Upper lobe of left lung (tissue), 6 donors: Measurements from ENCODE around the gene RAB37. TPM values are rescaled to one million over a fixed set of nuclear protein-coding genes. Genes with fewer than 3 reads are reported as not detected.

Experiments used
- ATAC-seq, 2 donors: fragments of 200-7000 bp; cut with Tn5 transposase; one replicate each; pipeline ENCODE4 v1.9.1; 2022; ENCODE audit warnings: mild to moderate bottlenecking in 2 of 2, moderate library complexity in 2 of 2; ENCODE audit not compliant: low FRiP score in 2 of 2
- DNase-seq, 2 donors: peaks; one replicate each; pipeline ENCODE4 v3.0.0-alpha.2; 2019 to 2020
- H3K27ac ChIP-seq, 4 donors: fragments of 200-600 bp; sonication (generic); one replicate each; pipeline ENCODE4 v1.5.1; 2016 to 2019
- H3K27me3 ChIP-seq, 4 donors: fragments of 200-600 bp; sonication (generic); one replicate each; pipeline ENCODE4 v1.5.1; 2017 to 2019
- H3K36me3 ChIP-seq, 4 donors: fragments of 200-600 bp; sonication (generic); one replicate each; pipeline ENCODE4 v1.5.1; 2016 to 2019
- H3K4me1 ChIP-seq, 4 donors: fragments of 200-600 bp; sonication (generic); one replicate each; pipeline ENCODE4 v1.5.1; 2018 to 2019
- H3K4me3 ChIP-seq, 4 donors: fragments of 200-600 bp; sonication (generic); one replicate each; pipeline ENCODE4 v1.5.1; 2017 to 2019; ENCODE audit warnings: mild to moderate bottlenecking in 2 of 4, moderate library complexity in 1 of 4
- H3K9me3 ChIP-seq, 4 donors: fragments of 200-600 bp; sonication (generic); one replicate each; pipeline ENCODE4 v1.5.1; 2018 to 2019
- CTCF ChIP-seq, 6 experiments: fragments of 450-650 bp in 4 of 6; fragments of 200-600 bp in 2 of 6; sonication (generic) in 2 of 6; IDR thresholded peaks; one replicate each; pipeline ENCODE4 v1.5.1; 2016 to 2019; ENCODE audit warnings: antibody characterized with exemption in 6 of 6
- EP300 ChIP-seq, 4 donors: sonication (generic); formaldehyde crosslinking; IDR thresholded peaks; one replicate each; pipeline ENCODE4 v1.5.1; 2017; ENCODE audit warnings: antibody characterized with exemption in 4 of 4, control low read depth in 2 of 4
- POLR2A ChIP-seq, 4 donors: fragments of 450-650 bp; IDR thresholded peaks; one replicate each; pipeline ENCODE4 v1.5.1; 2016 to 2017; ENCODE audit warnings: antibody characterized with exemption in 4 of 4, mild to moderate bottlenecking in 2 of 4
- POLR2AphosphoS5 ChIP-seq, 2 donors: sonication (generic); formaldehyde crosslinking; IDR thresholded peaks; one replicate each; pipeline ENCODE4 v1.5.1; 2017; ENCODE audit warnings: antibody characterized with exemption in 2 of 2
- WGBS, 2 donors: methylation state at CpG; one replicate each; pipeline ENCODE4 v1.1.5; 2017 to 2018; 5-methylcytosine and 5-hydroxymethylcytosine counted together
- total RNA-seq, 6 donors: library from RNA; depleted of rRNA in 4 of 6; stranded (reverse); fragments of >200 nt in 4 of 6; gene quantifications; one replicate each; pipeline versions ENCODE4 v1.1.0 to v1.2.1, GENCODE V29; 2016 to 2021
- donor health status: DM: no; HTN: no; CAD: no; lungs with moderate emphysema.
- donor health status: DM: no; HTN: yes; CAD: no; lungs with severe emphysema.

The RAB37 gene
- total RNA-seq, 6 donors from 2014 or later, result 1.1 to 7.1 (median 3.7) TPM

- H3K27ac ChIP-seq, result peak overlapping the region; percentile 35 to 88 (median 78)
- WGBS, 2 donors, result 78 to 93% methylated on average over 8 of the region's 8 CpGs
These were observed 8.6 kb downstream of the RAB37 start for GRCh38 chr17:74745548-74746177.

GRCh38 chr17:74746376-74746775, 9.3 kb downstream of the RAB37 start:
- DNase-seq, result no peak
- peaks cover 66 to 86% (median 72%) of the 10 kb centered on the region in 4 donors for H3K4me1 ChIP-seq

More at GRCh38 chr17:74745548-74746177, 8.6 kb downstream of the RAB37 start:
- no peak for ATAC-seq
- no peaks in the 10 kb centered on the region for H3K9me3 ChIP-seq
- no peaks in the 10 kb centered on the region for H3K27me3 ChIP-seq
- H3K4me3 ChIP-seq, result no peak overlapping the region
- peaks cover 59 to 86% (median 69%) of the 10 kb centered on the region in 4 donors for H3K4me1 ChIP-seq
- TF ChIP-seq EP300 (IDR thresholded peaks at IDR 0.05) (no peak), CTCF (IDR thresholded peaks at IDR 0.05) (no peak), POLR2AphosphoS5 (IDR thresholded peaks at IDR 0.05) (no peak), POLR2A (IDR thresholded peaks at IDR 0.05) (no peak)
- no peaks in the 10 kb centered on the region for H3K36me3 ChIP-seq
- no peak for DNase-seq

GRCh38 chr17:74746922-74747321, 9.9 kb downstream of the RAB37 start:
- TF ChIP-seq POLR2AphosphoS5 (IDR thresholded peaks at IDR 0.05) (no peak), EP300 (IDR thresholded peaks at IDR 0.05) (no peak), POLR2A (IDR thresholded peaks at IDR 0.05) (no peak), CTCF (IDR thresholded peaks at IDR 0.05) (no peak)
- H3K27me3 ChIP-seq, result no peaks in the 10 kb centered on the region
- no peak overlapping the region for H3K4me3 ChIP-seq
- ATAC-seq (no peak), DNase-seq (peak in 1 of 2 donors; percentile 47)
- H3K27ac ChIP-seq, result peak overlapping the region; percentile 74 to 88 (median 84)
- peaks cover 62 to 86% (median 74%) of the 10 kb centered on the region in 4 donors for H3K4me1 ChIP-seq
- WGBS, 2 donors, result 2 to 16% methylated on average over 6 of the region's 6 CpGs
- H3K36me3 ChIP-seq, result no peaks in the 10 kb centered on the region
- no peaks in the 10 kb centered on the region for H3K9me3 ChIP-seq

More at GRCh38 chr17:74746376-74746775, 9.3 kb downstream of the RAB37 start:
- Histone ChIP-seq H3K27me3 (no peaks in the 10 kb centered on the region), H3K36me3 (no peaks in the 10 kb centered on the region), H3K4me3 (no peak overlapping the region), H3K27ac (peak overlapping the region; percentile 74 to 88 (median 84)), H3K9me3 (no peaks in the 10 kb centered on the region)
- 67 to 82% methylated on average over 5 of the region's 5 CpGs for WGBS, 2 donors
- ATAC-seq, result no peak
- no peak for TF ChIP-seq CTCF (IDR thresholded peaks at IDR 0.05)
- no peak for TF ChIP-seq EP300 (IDR thresholded peaks at IDR 0.05)
- TF ChIP-seq POLR2AphosphoS5 (IDR thresholded peaks at IDR 0.05), result no peak
- TF ChIP-seq POLR2A (IDR thresholded peaks at IDR 0.05), result no peak

GRCh38 chr17:74748279-74748528, 11.1 kb downstream of the RAB37 start:
- ATAC-seq (no peak), DNase-seq (no peak)
- no peaks in the 10 kb centered on the region for H3K27me3 ChIP-seq
- no peaks in the 10 kb centered on the region for H3K9me3 ChIP-seq
- peak overlapping the region; percentile 11 to 91 (median 78) for H3K4me3 ChIP-seq
- peaks cover 54 to 86% (median 68%) of the 10 kb centered on the region in 4 donors for H3K4me1 ChIP-seq
- peak overlapping the region; percentile 74 to 88 (median 84) for H3K27ac ChIP-seq
- 0 to 2% methylated on average over 2 to 24 of the region's 34 CpGs for WGBS, 2 donors
- no peaks in the 10 kb centered on the region for H3K36me3 ChIP-seq
- TF ChIP-seq CTCF (IDR thresholded peaks at IDR 0.05), result peak in 5 of 6 experiments; percentile 28 to 66 (median 51)
- TF ChIP-seq POLR2A (IDR thresholded peaks at IDR 0.05), result no peak
- no peak for TF ChIP-seq EP300 (IDR thresholded peaks at IDR 0.05)
- TF ChIP-seq POLR2AphosphoS5 (IDR thresholded peaks at IDR 0.05), result no peak
